ENCODE measurements around the gene ERBB2. TPM values are rescaled to one million over a fixed set of nuclear protein-coding genes. Genes with fewer than 3 reads are reported as not detected.
A peak's percentile ranks its signal among the peaks of the same experiment; 100 is the strongest.

ERBB2 gene
- total and polyA plus RNA-seq, 2 of the 8 experiments (the other 6 are each of a cell fraction or from before 2014, with no cell fraction given), result 183 to 394 TPM

GRCh38 chr17:39683295-39683939 is 16.4 kb upstream of the ERBB2 start:
- ChIA-PET POLR2A (ENCODE audit: partially characterized antibody) (interaction anchor here (0.9 to 38.1 kb wide), 4 partner anchors 7 to 44 kb away, joined by 3 to 708 read pairs (median 356); partner anchors contain the start of genes ERBB2, PGAP3, PNMT and TCAP), CTCF (ENCODE audit: partially characterized antibody) (interaction anchor here (0.6 to 52.4 kb wide), 13 partner anchors 13 to 232 kb away, joined by 3 to 1885 read pairs (median 4); partner anchors contain the start of genes ERBB2, MED1, PNMT and PPP1R1B)
- peaks cover 0 to 5% (median 0%) of the 10 kb centered on the region in 4 experiments; a peak in 4 of 8 replicates for H3K36me3 ChIP-seq (ENCODE audit: control insufficient read depth in 2 of 4, insufficient read depth in 4 of 4, low read length in 3 of 4)
- H3K4me3 ChIP-seq (ENCODE audit: extremely low read depth in 1 of 4, insufficient read depth in 2 of 4, low read depth in 3 of 4, low read length in 4 of 4), result no peak overlapping the region
- H3K23ac ChIP-seq (ENCODE audit: insufficient read length), result no peak overlapping the region
- H3K9ac ChIP-seq (replicated peaks in 1 of 4; ENCODE audit: extremely low read depth in 1 of 4, low read depth in 3 of 4, low read length in 3 of 4), result no peak overlapping the region
- no peak overlapping the region for H4K5ac ChIP-seq (ENCODE audit: insufficient read length, low read depth, low read length)
- no peak overlapping the region for H3K14ac ChIP-seq (ENCODE audit: insufficient read length)
- H4K91ac ChIP-seq (replicated peaks; ENCODE audit: insufficient read length, low read length), result peak overlapping the region; percentile 6
- no peak overlapping the region for H2BK120ac ChIP-seq (replicated peaks; ENCODE audit: low read depth, low read length)
- H2AK5ac ChIP-seq (ENCODE audit: low read depth, low read length), result 0 out of 2 replicates have a peak overlapping the region, but pooled peaks have one; percentile 28
- H3K27ac ChIP-seq (ENCODE audit: low read depth, low read length), result no peak overlapping the region
- H3K9me3 ChIP-seq (ENCODE audit: insufficient read depth in 2 of 2, low read depth in 1 of 2, low read length in 1 of 2), result no peaks in the 10 kb centered on the region
- no peak overlapping the region for H3K18ac ChIP-seq (ENCODE audit: extremely low read depth, low read length)
- FAIRE-seq, result no peak
- H3K79me1 ChIP-seq (ENCODE audit: low read depth, low read length), result 0 out of 2 replicates have a peak, but pooled peaks cover 2% of the 10 kb centered on the region
- no peaks in the 10 kb centered on the region for H3K27me3 ChIP-seq (replicated peaks in 1 of 4; ENCODE audit: control insufficient read depth in 3 of 4, extremely low read depth in 1 of 4, insufficient read depth in 3 of 4, low read length in 3 of 4)
- WGBS, 2 experiments (ENCODE audit: extremely low coverage in 1 of 2, insufficient coverage in 1 of 2, insufficient read length in 1 of 2, insufficient replicate concordance in 2 of 2, low coverage in 1 of 2, low lambda C conversion rate in 2 of 2, missing lambda C conversion rate in 1 of 2), result 89% methylated on average over 9 of the region's 9 CpGs; no CpG with 5 or more reads in 1 of the 2 experiments
- H2BK15ac ChIP-seq (ENCODE audit: low read length), result no peak overlapping the region
- peaks cover 6% of the 10 kb centered on the region for H3K23me2 ChIP-seq (ENCODE audit: low read depth, low read length)
- H3K79me2 ChIP-seq (ENCODE audit: control insufficient read depth in 1 of 2, insufficient read depth in 2 of 2, low read length in 2 of 2), result peaks cover 0 to 4% of the 10 kb centered on the region in 2 experiments; a peak in 1 of 4 replicates
- no peak overlapping the region for H2BK20ac ChIP-seq (ENCODE audit: low read length)
- no peak overlapping the region for H4K8ac ChIP-seq (ENCODE audit: extremely low read depth, insufficient read depth, low read length)
- no peak overlapping the region for H2AFZ ChIP-seq (ENCODE audit: low read length)
- H3K4ac ChIP-seq (replicated peaks; ENCODE audit: insufficient read length, low read depth, low read length), result no peak overlapping the region
- no peaks in the 10 kb centered on the region for H4K20me1 ChIP-seq (replicated peaks in 1 of 2; ENCODE audit: control insufficient read depth in 1 of 2, insufficient read depth in 2 of 2, low read length in 2 of 2)
- no peak overlapping the region for H2BK12ac ChIP-seq (ENCODE audit: low read depth, low read length)
- no peak overlapping the region for H2BK5ac ChIP-seq (ENCODE audit: low read depth, low read length)
- no peak for DNase-seq (ENCODE audit: low read depth in 1 of 2, low spot score in 2 of 2)
- H3K4me2 ChIP-seq (ENCODE audit: insufficient read depth in 1 of 2, low read depth in 2 of 2, low read length in 2 of 2), result no peak overlapping the region
- no peak overlapping the region for H3K56ac ChIP-seq (replicated peaks; ENCODE audit: insufficient read length, low read depth, low read length)
- H3K4me1 ChIP-seq (replicated peaks in 1 of 4; ENCODE audit: control insufficient read depth in 3 of 4, insufficient read depth in 4 of 4, low read length in 3 of 4), result peaks cover 3 to 12% (median 3%) of the 10 kb centered on the region in 4 experiments
- TF ChIP-seq POU5F1 (IDR thresholded peaks at IDR 0.05; ENCODE audit: low read depth, low read length) (no peak), CREB1 (IDR thresholded peaks at IDR 0.05) (no peak), GTF2F1 (IDR thresholded peaks at IDR 0.05; ENCODE audit: borderline replicate concordance, low read depth, low read length) (no peak), POLR2AphosphoS5 (IDR thresholded peaks at IDR 0.05; ENCODE audit: low read depth, low read length) (no peak), SUZ12 (IDR thresholded peaks at IDR 0.05; ENCODE audit: low read length) (no peak), BCL11A (IDR thresholded peaks at IDR 0.05; ENCODE audit: low read depth in 2 of 2, low read length in 2 of 2) (no peak), FOSL1 (IDR thresholded peaks at IDR 0.05; ENCODE audit: insufficient read depth, low read depth, low read length) (no peak), TAF1 (IDR thresholded peaks at IDR 0.05; ENCODE audit: low read depth, low read length) (no peak), KDM5A (IDR thresholded peaks at IDR 0.05; ENCODE audit: low read length) (no peak)
